ENCODE data around the gene CSGALNACT2.

The CSGALNACT2 gene

DNA sequence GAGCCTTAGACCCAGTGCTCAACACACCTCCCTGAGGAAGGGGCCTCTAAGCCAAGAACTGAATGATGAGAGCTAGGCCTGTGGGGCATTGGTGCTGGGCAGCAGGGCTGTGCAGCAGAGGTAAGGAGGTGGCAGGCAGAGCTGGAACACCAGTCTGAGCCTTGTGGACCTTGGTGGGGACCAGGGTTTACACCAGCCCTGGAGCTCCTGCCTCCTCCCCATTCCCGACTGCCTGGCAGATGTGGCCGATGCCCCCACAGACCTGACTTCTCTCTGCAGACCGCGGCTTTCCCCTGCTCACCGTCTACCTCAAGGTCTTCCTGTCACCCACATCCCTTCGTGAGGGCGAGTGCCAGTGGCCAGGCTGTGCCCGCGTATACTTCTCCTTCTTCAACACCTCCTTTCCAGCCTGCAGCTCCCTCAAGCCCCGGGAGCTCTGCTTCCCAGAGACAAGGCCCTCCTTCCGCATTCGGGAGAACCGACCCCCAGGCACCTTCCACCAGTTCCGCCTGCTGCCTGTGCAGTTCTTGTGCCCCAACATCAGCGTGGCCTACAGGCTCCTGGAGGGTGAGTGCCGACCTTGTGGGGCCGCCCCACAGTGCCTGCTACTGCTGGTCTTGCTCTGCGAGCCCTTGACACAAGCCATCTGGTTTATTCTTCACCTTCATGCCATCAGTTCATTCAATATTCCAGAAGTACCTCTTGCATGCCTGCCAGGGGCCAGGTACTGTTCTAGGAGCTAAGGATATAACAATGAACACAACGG is 36.0 kb upstream of the CSGALNACT2 start:
- TF ChIP-seq ZBTB7A (IDR thresholded peaks at IDR 0.05; ENCODE audit: low read depth): no peak
- TF ChIP-seq EP300 (IDR thresholded peaks at IDR 0.05; ENCODE audit: borderline replicate concordance): no peak
- TF ChIP-seq TCF12 (IDR thresholded peaks at IDR 0.05; ENCODE audit: low read depth): no peak
- no peak for TF ChIP-seq TAF1 (IDR thresholded peaks at IDR 0.05; ENCODE audit: low read depth)
- TF ChIP-seq, protein P1, sequence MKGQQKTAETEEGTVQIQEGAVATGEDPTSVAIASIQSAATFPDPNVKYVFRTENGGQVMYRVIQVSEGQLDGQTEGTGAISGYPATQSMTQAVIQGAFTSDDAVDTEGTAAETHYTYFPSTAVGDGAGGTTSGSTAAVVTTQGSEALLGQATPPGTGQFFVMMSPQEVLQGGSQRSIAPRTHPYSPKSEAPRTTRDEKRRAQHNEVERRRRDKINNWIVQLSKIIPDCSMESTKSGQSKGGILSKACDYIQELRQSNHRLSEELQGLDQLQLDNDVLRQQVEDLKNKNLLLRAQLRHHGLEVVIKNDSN (IDR thresholded peaks at IDR 0.05): no peak
- no peak for TF ChIP-seq YY1 (IDR thresholded peaks at IDR 0.05; ENCODE audit: low read depth)
- TF ChIP-seq, protein P2, sequence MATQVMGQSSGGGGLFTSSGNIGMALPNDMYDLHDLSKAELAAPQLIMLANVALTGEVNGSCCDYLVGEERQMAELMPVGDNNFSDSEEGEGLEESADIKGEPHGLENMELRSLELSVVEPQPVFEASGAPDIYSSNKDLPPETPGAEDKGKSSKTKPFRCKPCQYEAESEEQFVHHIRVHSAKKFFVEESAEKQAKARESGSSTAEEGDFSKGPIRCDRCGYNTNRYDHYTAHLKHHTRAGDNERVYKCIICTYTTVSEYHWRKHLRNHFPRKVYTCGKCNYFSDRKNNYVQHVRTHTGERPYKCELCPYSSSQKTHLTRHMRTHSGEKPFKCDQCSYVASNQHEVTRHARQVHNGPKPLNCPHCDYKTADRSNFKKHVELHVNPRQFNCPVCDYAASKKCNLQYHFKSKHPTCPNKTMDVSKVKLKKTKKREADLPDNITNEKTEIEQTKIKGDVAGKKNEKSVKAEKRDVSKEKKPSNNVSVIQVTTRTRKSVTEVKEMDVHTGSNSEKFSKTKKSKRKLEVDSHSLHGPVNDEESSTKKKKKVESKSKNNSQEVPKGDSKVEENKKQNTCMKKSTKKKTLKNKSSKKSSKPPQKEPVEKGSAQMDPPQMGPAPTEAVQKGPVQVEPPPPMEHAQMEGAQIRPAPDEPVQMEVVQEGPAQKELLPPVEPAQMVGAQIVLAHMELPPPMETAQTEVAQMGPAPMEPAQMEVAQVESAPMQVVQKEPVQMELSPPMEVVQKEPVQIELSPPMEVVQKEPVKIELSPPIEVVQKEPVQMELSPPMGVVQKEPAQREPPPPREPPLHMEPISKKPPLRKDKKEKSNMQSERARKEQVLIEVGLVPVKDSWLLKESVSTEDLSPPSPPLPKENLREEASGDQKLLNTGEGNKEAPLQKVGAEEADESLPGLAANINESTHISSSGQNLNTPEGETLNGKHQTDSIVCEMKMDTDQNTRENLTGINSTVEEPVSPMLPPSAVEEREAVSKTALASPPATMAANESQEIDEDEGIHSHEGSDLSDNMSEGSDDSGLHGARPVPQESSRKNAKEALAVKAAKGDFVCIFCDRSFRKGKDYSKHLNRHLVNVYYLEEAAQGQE (IDR thresholded peaks at IDR 0.05; ENCODE audit: low read depth): no peak
- no peak for TF ChIP-seq FOXM1 (IDR thresholded peaks at IDR 0.05; ENCODE audit: borderline replicate concordance, low read depth)
- TF ChIP-seq NFIC (IDR thresholded peaks at IDR 0.05): no peak
- no peak for TF ChIP-seq CREB1 (IDR thresholded peaks at IDR 0.05; ENCODE audit: low read depth)

DNA sequence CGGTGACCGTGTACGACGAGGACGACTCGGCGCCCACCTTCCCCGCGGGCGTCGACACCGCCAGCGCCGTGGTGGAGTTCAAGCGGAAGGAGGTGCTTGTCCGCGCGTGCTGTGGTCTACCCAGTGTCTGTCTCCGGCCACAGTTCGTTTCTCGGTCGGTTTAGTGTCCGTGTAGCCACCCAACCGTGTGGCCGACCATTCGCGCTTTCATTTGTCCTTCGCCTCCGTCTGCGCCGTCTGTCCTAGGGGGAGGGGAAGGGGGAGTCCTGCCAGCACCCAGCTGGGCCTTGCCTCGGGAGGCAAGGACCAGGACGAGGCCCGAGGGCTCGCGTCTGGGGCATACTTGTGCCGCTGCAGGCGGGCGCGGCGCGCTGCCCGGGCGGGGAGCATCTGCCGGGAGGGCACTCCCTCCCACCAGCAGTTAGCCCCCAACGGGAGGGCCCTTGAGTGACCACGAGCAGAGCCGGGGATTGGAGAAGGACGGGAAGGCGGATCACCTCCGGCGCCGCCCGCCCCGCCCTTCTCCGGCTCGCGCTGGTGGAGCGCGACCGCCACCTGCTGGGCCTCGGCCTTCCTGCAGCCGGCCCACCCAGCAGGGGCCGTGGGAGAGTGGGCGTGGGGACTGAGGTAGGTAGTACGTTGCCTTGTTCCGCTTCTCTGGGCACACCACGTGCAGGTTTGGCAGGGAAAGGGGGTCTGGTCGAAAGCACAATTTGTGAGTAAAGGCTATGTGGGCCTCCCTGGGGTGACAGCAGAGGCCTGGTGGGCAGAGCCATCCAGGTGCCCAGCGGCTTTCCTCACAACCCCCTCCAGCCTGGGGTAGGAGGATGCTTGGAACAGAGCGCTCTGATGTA is 32.9 kb upstream of the CSGALNACT2 start:
- peak; percentile 93 for TF ChIP-seq ZBTB7A (IDR thresholded peaks at IDR 0.05; ENCODE audit: low read depth)
- TF ChIP-seq EP300 (IDR thresholded peaks at IDR 0.05; ENCODE audit: borderline replicate concordance): no peak
- 0 out of 2 replicates have a peak, but pooled peaks have one; percentile 34 for TF ChIP-seq TEAD4 (IDR thresholded peaks at IDR 0.05)
- peak; percentile 12; the same call in 1 of the 2 replicates for TF ChIP-seq YY1 (IDR thresholded peaks at IDR 0.05; ENCODE audit: low read depth)
- TF ChIP-seq CREB1 (IDR thresholded peaks at IDR 0.05; ENCODE audit: low read depth): no peak
- TF ChIP-seq, protein P3, sequence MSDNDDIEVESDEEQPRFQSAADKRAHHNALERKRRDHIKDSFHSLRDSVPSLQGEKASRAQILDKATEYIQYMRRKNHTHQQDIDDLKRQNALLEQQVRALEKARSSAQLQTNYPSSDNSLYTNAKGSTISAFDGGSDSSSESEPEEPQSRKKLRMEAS (IDR thresholded peaks at IDR 0.05): peak; percentile 68
- TF ChIP-seq RAD21 (IDR thresholded peaks at IDR 0.05; ENCODE audit: low read depth): peak; percentile 89
- TF ChIP-seq EGR1 (IDR thresholded peaks at IDR 0.05): peak; percentile 63; the same call in 1 of the 2 replicates
- TF ChIP-seq TAF1 (IDR thresholded peaks at IDR 0.05; ENCODE audit: low read depth): no peak
- TF ChIP-seq CEBPB (IDR thresholded peaks at IDR 0.05): no peak
- TF ChIP-seq TCF12 (IDR thresholded peaks at IDR 0.05; ENCODE audit: low read depth): peak; percentile 74; the same call in 1 of the 2 replicates
- peak; percentile 67 for TF ChIP-seq NFIC (IDR thresholded peaks at IDR 0.05)
- TF ChIP-seq FOXM1 (IDR thresholded peaks at IDR 0.05; ENCODE audit: borderline replicate concordance, low read depth): no peak
- TF ChIP-seq, protein P2 (IDR thresholded peaks at IDR 0.05; ENCODE audit: low read depth): no peak
- TF ChIP-seq, protein P1 (IDR thresholded peaks at IDR 0.05): no peak; the same call in 1 of the 2 replicates

DNA sequence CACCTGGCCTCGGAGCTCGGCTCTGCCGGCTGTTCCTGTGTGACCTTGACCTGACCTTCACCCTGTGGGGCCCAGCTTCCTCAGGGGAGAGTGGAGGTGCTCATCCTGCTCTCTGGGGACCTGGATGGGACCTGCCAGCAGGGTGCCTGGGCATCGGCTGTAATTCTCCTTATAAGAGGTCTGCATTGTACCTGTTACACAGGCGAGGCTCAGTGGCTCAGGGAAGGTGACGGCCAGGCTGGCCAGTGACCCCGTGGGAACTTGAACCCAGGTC is 32.4 kb upstream of the CSGALNACT2 start:
- TF ChIP-seq EGR1 (IDR thresholded peaks at IDR 0.05) (no peak), TEAD4 (IDR thresholded peaks at IDR 0.05) (no peak), CREB1 (IDR thresholded peaks at IDR 0.05; ENCODE audit: low read depth) (no peak), NFIC (IDR thresholded peaks at IDR 0.05) (no peak), FOXM1 (IDR thresholded peaks at IDR 0.05; ENCODE audit: borderline replicate concordance, low read depth) (no peak), TAF1 (IDR thresholded peaks at IDR 0.05; ENCODE audit: low read depth) (no peak), ZBTB7A (IDR thresholded peaks at IDR 0.05; ENCODE audit: low read depth) (no peak), RAD21 (IDR thresholded peaks at IDR 0.05; ENCODE audit: low read depth) (no peak), EP300 (IDR thresholded peaks at IDR 0.05; ENCODE audit: borderline replicate concordance) (no peak), CEBPB (IDR thresholded peaks at IDR 0.05) (no peak), TCF12 (IDR thresholded peaks at IDR 0.05; ENCODE audit: low read depth) (no peak), YY1 (IDR thresholded peaks at IDR 0.05; ENCODE audit: low read depth) (no peak)
- TF ChIP-seq, protein P1 (IDR thresholded peaks at IDR 0.05): no peak
- TF ChIP-seq, protein P2 (IDR thresholded peaks at IDR 0.05; ENCODE audit: low read depth): no peak
- TF ChIP-seq, protein P3 (IDR thresholded peaks at IDR 0.05): no peak
